Activated CD4-positive, alpha-beta memory T cell treated with anti-CD3 and anti-CD28 coated beads for 36 hours (primary cell): ENCODE data around the gene PRDM16. TPM values are rescaled to one million over a fixed set of nuclear protein-coding genes. Genes with fewer than 3 reads are reported as not detected.

Experiments
- CTCF ChIA-PET: fragments of 350-600 bp; sonication (Branson Sonifier 250); formaldehyde crosslinking; loops from one replicate; lab custom pipeline; 2021; ENCODE audit warnings: antibody characterized with exemption, inconsistent platforms; lab: Charles Lee
- POLR2A ChIA-PET: fragments of 350-600 bp; sonication (Branson Sonifier 250); formaldehyde crosslinking; loops from one replicate; lab custom pipeline; 2021; ENCODE audit warnings: antibody characterized with exemption; lab: Charles Lee
- DNase-seq: peaks from one replicate; pipeline ENCODE4 v3.0.0-alpha.2; 2020
- H3K27ac Mint-ChIP-seq: one replicate; pipeline ENCODE4 v1.8.0; 2021; ENCODE audit warnings: mixed read lengths
- H3K27me3 Mint-ChIP-seq: one replicate; pipeline ENCODE4 v1.8.0; 2021; ENCODE audit warnings: mixed read lengths
- H3K36me3 Mint-ChIP-seq: one replicate; pipeline ENCODE4 v1.8.0; 2021; ENCODE audit warnings: mixed read lengths
- H3K4me1 Mint-ChIP-seq: one replicate; pipeline ENCODE4 v1.8.0; 2021; ENCODE audit warnings: low read depth, mixed read lengths
- H3K4me3 Mint-ChIP-seq: one replicate; pipeline ENCODE4 v1.8.0; 2021; ENCODE audit warnings: mild to moderate bottlenecking, mixed read lengths
- H3K9me3 Mint-ChIP-seq: one replicate; pipeline ENCODE4 v1.8.0; 2021; ENCODE audit warnings: mixed read lengths
- intact Hi-C: fragments of 100-400 bp; cut with micrococcal nuclease; formaldehyde crosslinking; loops from one replicate; pipeline ENCODE4 v1.15.1; 2023
- total RNA-seq, 2 experiments: library from RNA; stranded (reverse); gene quantifications; one replicate each; pipeline ENCODE4 v1.2.3, GENCODE V29; 2021

The PRDM16 gene
- total RNA-seq, 2 experiments from 2014 or later, result not detected

- Mint-ChIP-seq H3K4me3 (no peak overlapping the region), H3K27ac (no peak overlapping the region), H3K27me3 (peaks cover 2% of the 10 kb centered on the region), H3K4me1 (no peaks in the 10 kb centered on the region), H3K9me3 (no peaks in the 10 kb centered on the region), H3K36me3 (no peaks in the 10 kb centered on the region)
- POLR2A ChIA-PET, result no interaction called here
- intact Hi-C loops, result no loop called here
- DNase-seq, result no peak
- CTCF ChIA-PET, result no interaction called here
These were observed 172.8 kb downstream of the PRDM16 start for GRCh38 chr1:3241673-3242407.

GRCh38 chr1:3242408-3243260 is 173.6 kb downstream of the PRDM16 start:
- Mint-ChIP-seq H3K27me3 (peaks cover 6% of the 10 kb centered on the region), H3K4me3 (no peak overlapping the region), H3K9me3 (no peaks in the 10 kb centered on the region), H3K27ac (no peak overlapping the region), H3K4me1 (no peaks in the 10 kb centered on the region), H3K36me3 (no peaks in the 10 kb centered on the region)
- intact Hi-C loops, result no loop called here
- no peak for DNase-seq
- ChIA-PET POLR2A (no interaction called here), CTCF (no interaction called here)

- no peaks in the 10 kb centered on the region for H3K36me3 Mint-ChIP-seq
- no peaks in the 10 kb centered on the region for H3K4me1 Mint-ChIP-seq
- H3K27ac Mint-ChIP-seq, result no peak overlapping the region
- H3K27me3 Mint-ChIP-seq, result peaks cover 10% of the 10 kb centered on the region
- intact Hi-C loops, result no loop called here
- no peak for DNase-seq
- no peak overlapping the region for H3K4me3 Mint-ChIP-seq
- H3K9me3 Mint-ChIP-seq, result no peaks in the 10 kb centered on the region
- CTCF ChIA-PET, result no interaction called here
- POLR2A ChIA-PET, result no interaction called here
These were observed 174.3 kb downstream of the PRDM16 start for GRCh38 chr1:3243304-3243703.

GRCh38 chr1:3244025-3244926 is 175.3 kb downstream of the PRDM16 start:
- Mint-ChIP-seq H3K4me3 (no peak overlapping the region), H3K27ac (no peak overlapping the region), H3K27me3 (peaks cover 10% of the 10 kb centered on the region), H3K9me3 (no peaks in the 10 kb centered on the region), H3K36me3 (no peaks in the 10 kb centered on the region), H3K4me1 (no peaks in the 10 kb centered on the region)
- CTCF ChIA-PET, result no interaction called here
- intact Hi-C loops, result no loop called here
- POLR2A ChIA-PET, result no interaction called here
- no peak for DNase-seq

- DNase-seq, result no peak
- H3K4me3 Mint-ChIP-seq, result no peak overlapping the region
- H3K36me3 Mint-ChIP-seq, result no peaks in the 10 kb centered on the region
- intact Hi-C loops, result no loop called here
- no peaks in the 10 kb centered on the region for H3K9me3 Mint-ChIP-seq
- H3K27ac Mint-ChIP-seq, result no peak overlapping the region
- no peaks in the 10 kb centered on the region for H3K4me1 Mint-ChIP-seq
- H3K27me3 Mint-ChIP-seq, result peaks cover 13% of the 10 kb centered on the region
- ChIA-PET CTCF (no interaction called here), POLR2A (no interaction called here)
These were observed 175.9 kb downstream of the PRDM16 start for GRCh38 chr1:3244927-3245315.

- Mint-ChIP-seq H3K4me3 (no peak overlapping the region), H3K9me3 (no peaks in the 10 kb centered on the region), H3K27ac (no peak overlapping the region), H3K36me3 (no peaks in the 10 kb centered on the region), H3K27me3 (peaks cover 13% of the 10 kb centered on the region), H3K4me1 (no peaks in the 10 kb centered on the region)
- POLR2A ChIA-PET, result no interaction called here
- DNase-seq, result no peak
- CTCF ChIA-PET, result no interaction called here
- intact Hi-C loops, result no loop called here
These were observed 176.3 kb downstream of the PRDM16 start for GRCh38 chr1:3245344-3245743.

- peaks cover 13% of the 10 kb centered on the region for H3K27me3 Mint-ChIP-seq
- no peaks in the 10 kb centered on the region for H3K4me1 Mint-ChIP-seq
- H3K9me3 Mint-ChIP-seq, result no peaks in the 10 kb centered on the region
- H3K27ac Mint-ChIP-seq, result no peak overlapping the region
- POLR2A ChIA-PET, result no interaction called here
- H3K36me3 Mint-ChIP-seq, result no peaks in the 10 kb centered on the region
- DNase-seq, result no peak
- intact Hi-C loops, result no loop called here
- CTCF ChIA-PET, result no interaction called here
- no peak overlapping the region for H3K4me3 Mint-ChIP-seq
These were observed 176.8 kb downstream of the PRDM16 start for GRCh38 chr1:3245768-3246167.

DNA sequence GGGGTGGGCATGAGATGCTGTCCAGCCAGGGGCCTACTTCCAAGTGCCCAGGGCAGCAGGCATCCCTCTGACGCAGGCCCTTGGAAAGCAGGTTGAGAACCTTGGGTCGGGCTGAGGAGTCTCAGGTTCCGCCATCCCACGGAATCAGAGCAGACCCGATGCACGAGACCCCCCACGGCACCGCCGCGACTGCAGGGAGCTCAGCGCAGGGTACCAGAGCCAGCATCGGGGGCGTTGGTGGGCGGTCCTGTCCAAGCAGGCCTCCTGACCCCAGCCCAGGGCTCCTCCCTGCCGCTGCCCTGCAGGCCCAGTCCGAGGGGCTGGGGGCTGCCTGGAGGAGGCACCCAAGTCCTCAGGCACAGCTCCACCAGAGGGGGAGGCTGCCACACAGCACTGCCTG is 177.2 kb downstream of the PRDM16 start:
- ChIA-PET POLR2A (no interaction called here), CTCF (no interaction called here)
- Mint-ChIP-seq H3K9me3 (no peaks in the 10 kb centered on the region), H3K27me3 (peaks cover 13% of the 10 kb centered on the region), H3K4me3 (no peak overlapping the region), H3K36me3 (no peaks in the 10 kb centered on the region), H3K4me1 (no peaks in the 10 kb centered on the region), H3K27ac (no peak overlapping the region)
- DNase-seq, result no peak
- intact Hi-C loops, result no loop called here

DNA sequence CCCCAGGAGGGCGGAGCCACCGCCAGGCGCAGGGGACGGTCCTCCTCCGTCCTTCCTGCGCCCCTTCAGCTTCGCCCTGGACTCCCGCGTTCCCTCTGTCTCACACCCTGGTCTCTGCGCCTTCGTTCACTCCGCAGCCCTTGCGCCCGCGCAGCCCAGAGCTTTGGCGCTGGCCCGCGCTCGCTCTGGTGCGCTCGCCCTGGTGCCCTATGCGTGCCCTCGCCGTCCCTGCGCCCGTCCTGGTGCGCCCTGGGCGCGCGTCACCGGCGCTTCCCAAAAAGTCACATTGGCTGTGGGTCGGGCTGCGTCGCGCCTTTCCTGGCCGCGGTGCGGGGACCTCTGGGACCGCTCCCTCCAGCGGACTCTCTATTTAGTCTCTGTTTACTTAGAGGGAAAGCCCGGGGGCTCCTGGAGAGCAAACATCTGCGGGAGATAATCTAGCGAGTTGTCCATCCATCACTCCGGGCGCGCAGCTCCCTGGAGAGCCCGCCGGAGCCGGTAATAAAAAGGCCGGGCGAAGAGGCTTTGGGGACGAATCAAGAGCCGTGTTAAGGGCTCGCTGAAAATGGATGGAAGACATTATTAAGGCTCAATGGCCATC is 178.6 kb downstream of the PRDM16 start:
- no peak for DNase-seq
- no peaks in the 10 kb centered on the region for H3K9me3 Mint-ChIP-seq
- ChIA-PET POLR2A (no interaction called here), CTCF (no interaction called here)
- no peaks in the 10 kb centered on the region for H3K4me1 Mint-ChIP-seq
- H3K27ac Mint-ChIP-seq, result no peak overlapping the region
- peaks cover 13% of the 10 kb centered on the region for H3K27me3 Mint-ChIP-seq
- H3K4me3 Mint-ChIP-seq, result no peak overlapping the region
- intact Hi-C loops, result no loop called here
- H3K36me3 Mint-ChIP-seq, result no peaks in the 10 kb centered on the region

- Mint-ChIP-seq H3K4me1 (no peaks in the 10 kb centered on the region), H3K27me3 (peaks cover 13% of the 10 kb centered on the region), H3K27ac (no peak overlapping the region), H3K4me3 (no peak overlapping the region), H3K36me3 (no peaks in the 10 kb centered on the region), H3K9me3 (no peaks in the 10 kb centered on the region)
- ChIA-PET CTCF (no interaction called here), POLR2A (no interaction called here)
- no peak for DNase-seq
- intact Hi-C loops, result no loop called here
These were observed 179.4 kb downstream of the PRDM16 start for GRCh38 chr1:3248155-3249141.

- Mint-ChIP-seq H3K36me3 (no peaks in the 10 kb centered on the region), H3K4me1 (no peaks in the 10 kb centered on the region), H3K9me3 (no peaks in the 10 kb centered on the region), H3K4me3 (no peak overlapping the region), H3K27me3 (peaks cover 13% of the 10 kb centered on the region), H3K27ac (no peak overlapping the region)
- CTCF ChIA-PET, result no interaction called here
- POLR2A ChIA-PET, result no interaction called here
- no peak for DNase-seq
- intact Hi-C loops, result no loop called here
These were observed 180.2 kb downstream of the PRDM16 start for GRCh38 chr1:3249231-3249630.
